Measurements from ENCODE around the gene CCDC57.

DNA sequence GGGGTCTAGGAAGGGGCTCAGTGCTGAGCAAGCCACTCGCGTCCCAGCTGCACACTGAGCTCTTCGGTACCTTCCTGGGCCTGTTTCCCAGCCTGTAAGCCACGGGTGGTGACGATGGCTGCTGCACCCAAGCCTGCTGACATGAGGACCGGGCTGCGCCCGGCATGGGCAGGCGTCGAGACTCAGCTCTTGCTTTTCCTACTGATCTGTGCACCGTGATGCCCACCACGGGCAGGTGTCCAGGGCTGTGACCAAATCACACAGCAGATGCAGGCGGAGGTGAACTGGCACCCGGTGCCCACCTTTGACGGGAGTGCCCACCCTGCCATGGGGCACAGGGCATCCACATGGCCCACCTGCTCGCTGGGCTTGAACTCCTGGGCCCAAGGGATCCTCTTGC lies 17.9 kb downstream of the CCDC57 start:
- TF ChIP-seq, protein P1, sequence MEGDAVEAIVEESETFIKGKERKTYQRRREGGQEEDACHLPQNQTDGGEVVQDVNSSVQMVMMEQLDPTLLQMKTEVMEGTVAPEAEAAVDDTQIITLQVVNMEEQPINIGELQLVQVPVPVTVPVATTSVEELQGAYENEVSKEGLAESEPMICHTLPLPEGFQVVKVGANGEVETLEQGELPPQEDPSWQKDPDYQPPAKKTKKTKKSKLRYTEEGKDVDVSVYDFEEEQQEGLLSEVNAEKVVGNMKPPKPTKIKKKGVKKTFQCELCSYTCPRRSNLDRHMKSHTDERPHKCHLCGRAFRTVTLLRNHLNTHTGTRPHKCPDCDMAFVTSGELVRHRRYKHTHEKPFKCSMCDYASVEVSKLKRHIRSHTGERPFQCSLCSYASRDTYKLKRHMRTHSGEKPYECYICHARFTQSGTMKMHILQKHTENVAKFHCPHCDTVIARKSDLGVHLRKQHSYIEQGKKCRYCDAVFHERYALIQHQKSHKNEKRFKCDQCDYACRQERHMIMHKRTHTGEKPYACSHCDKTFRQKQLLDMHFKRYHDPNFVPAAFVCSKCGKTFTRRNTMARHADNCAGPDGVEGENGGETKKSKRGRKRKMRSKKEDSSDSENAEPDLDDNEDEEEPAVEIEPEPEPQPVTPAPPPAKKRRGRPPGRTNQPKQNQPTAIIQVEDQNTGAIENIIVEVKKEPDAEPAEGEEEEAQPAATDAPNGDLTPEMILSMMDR (IDR thresholded peaks at IDR 0.05; ENCODE audit: low read depth, low read length, missing input control): no peak
- TF ChIP-seq YY1 (IDR thresholded peaks at IDR 0.05) (no peak), RAD21 (IDR thresholded peaks at IDR 0.05) (no peak), NR2F2 (IDR thresholded peaks at IDR 0.05) (no peak), GABPA (IDR thresholded peaks at IDR 0.05 in 1 of 2, conservative IDR thresholded peaks at IDR 0.05 in 1 of 2) (no peak), SP1 (IDR thresholded peaks at IDR 0.05) (no peak), EGR1 (IDR thresholded peaks at IDR 0.05; ENCODE audit: low read depth in 2 of 2) (no peak)
- TF ChIP-seq, protein P2, sequence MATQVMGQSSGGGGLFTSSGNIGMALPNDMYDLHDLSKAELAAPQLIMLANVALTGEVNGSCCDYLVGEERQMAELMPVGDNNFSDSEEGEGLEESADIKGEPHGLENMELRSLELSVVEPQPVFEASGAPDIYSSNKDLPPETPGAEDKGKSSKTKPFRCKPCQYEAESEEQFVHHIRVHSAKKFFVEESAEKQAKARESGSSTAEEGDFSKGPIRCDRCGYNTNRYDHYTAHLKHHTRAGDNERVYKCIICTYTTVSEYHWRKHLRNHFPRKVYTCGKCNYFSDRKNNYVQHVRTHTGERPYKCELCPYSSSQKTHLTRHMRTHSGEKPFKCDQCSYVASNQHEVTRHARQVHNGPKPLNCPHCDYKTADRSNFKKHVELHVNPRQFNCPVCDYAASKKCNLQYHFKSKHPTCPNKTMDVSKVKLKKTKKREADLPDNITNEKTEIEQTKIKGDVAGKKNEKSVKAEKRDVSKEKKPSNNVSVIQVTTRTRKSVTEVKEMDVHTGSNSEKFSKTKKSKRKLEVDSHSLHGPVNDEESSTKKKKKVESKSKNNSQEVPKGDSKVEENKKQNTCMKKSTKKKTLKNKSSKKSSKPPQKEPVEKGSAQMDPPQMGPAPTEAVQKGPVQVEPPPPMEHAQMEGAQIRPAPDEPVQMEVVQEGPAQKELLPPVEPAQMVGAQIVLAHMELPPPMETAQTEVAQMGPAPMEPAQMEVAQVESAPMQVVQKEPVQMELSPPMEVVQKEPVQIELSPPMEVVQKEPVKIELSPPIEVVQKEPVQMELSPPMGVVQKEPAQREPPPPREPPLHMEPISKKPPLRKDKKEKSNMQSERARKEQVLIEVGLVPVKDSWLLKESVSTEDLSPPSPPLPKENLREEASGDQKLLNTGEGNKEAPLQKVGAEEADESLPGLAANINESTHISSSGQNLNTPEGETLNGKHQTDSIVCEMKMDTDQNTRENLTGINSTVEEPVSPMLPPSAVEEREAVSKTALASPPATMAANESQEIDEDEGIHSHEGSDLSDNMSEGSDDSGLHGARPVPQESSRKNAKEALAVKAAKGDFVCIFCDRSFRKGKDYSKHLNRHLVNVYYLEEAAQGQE (IDR thresholded peaks at IDR 0.05): no peak
- TF ChIP-seq, protein P3, sequence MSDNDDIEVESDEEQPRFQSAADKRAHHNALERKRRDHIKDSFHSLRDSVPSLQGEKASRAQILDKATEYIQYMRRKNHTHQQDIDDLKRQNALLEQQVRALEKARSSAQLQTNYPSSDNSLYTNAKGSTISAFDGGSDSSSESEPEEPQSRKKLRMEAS (IDR thresholded peaks at IDR 0.05): no peak

Measured in liver (tissue), 3 donors.